Type B pancreatic cell (in vitro differentiated cells): Measurements from ENCODE around the gene FER. TPM values are rescaled to one million over a fixed set of nuclear protein-coding genes. Genes with fewer than 3 reads are reported as not detected.
A peak's percentile ranks its signal among the peaks of the same experiment; 100 is the strongest.
"Not testable (repeated sequence)": the region's sequence is repeated elsewhere in the genome, so short reads cannot be mapped to it uniquely, and the experiment has no call there.

Experiments
- DNase-seq: peaks from one replicate; pipeline ENCODE4 v3.0.0; 2021; ENCODE audit warnings: mixed read lengths; ENCODE audit not compliant: unreplicated experiment; ENCODE audit errors: extremely low spot score
- H3K27ac Mint-ChIP-seq: 2 replicates; pipeline ENCODE4 v1.8.0; 2021; ENCODE audit warnings: mild to moderate bottlenecking, mixed read lengths
- H3K27me3 Mint-ChIP-seq: 2 replicates; pipeline ENCODE4 v1.8.0; 2021; ENCODE audit warnings: mixed read lengths
- H3K36me3 Mint-ChIP-seq: 2 replicates; pipeline ENCODE4 v1.8.0; 2021; ENCODE audit warnings: mixed read lengths
- H3K4me1 Mint-ChIP-seq: one replicate; pipeline ENCODE4 v1.8.0; 2021; ENCODE audit warnings: mixed read lengths; ENCODE audit not compliant: unreplicated experiment
- H3K4me3 Mint-ChIP-seq: 2 replicates; pipeline ENCODE4 v1.8.0; 2021; ENCODE audit warnings: mild to moderate bottlenecking, mixed read lengths
- H3K9me3 Mint-ChIP-seq: 2 replicates; pipeline ENCODE4 v1.8.0; 2021; ENCODE audit warnings: mixed read lengths
- total RNA-seq: library from RNA; stranded (reverse); gene quantifications from 2 replicates; pipeline ENCODE4 v1.2.1, GENCODE V29; 2021; ENCODE audit warnings: low replicate concordance
- TF ChIP-seq, protein P1 (sequence below): fragments of 200-600 bp; sonication (generic); conservative IDR thresholded peaks from 2 replicates; pipeline ENCODE4 v1.5.0; 2021; ENCODE audit warnings: antibody characterized with exemption, mild to moderate bottlenecking

Gene FER
- total RNA-seq, 1 donor from 2014 or later: 29.7 TPM

DNA sequence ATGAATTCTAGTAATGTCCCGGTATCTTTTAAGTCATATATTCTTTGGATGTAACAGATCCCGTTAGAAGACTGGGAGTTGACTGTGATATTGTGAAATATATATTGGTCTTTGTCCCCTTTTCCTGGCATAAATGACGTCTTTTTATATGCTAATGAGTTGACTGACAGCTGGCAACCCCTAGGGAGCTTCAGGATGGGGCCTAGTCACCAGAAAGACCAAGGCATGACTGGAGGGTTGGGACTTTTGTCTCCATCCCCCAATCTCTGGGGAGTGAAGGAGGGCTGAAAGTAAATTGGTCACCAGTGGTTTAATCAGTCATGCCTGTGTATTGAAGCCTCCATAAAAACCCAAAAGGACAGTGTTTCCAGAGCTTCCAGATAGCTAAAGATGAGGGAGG is 420.5 kb downstream of the FER start:
- DNase-seq: no peak
- no peaks in the 10 kb centered on the region for H3K4me1 Mint-ChIP-seq
- H3K4me3 Mint-ChIP-seq: no peak overlapping the region
- no peak overlapping the region for H3K27ac Mint-ChIP-seq
- no peaks in the 10 kb centered on the region for H3K36me3 Mint-ChIP-seq
- H3K27me3 Mint-ChIP-seq: no peaks in the 10 kb centered on the region
- H3K9me3 Mint-ChIP-seq: no peaks in the 10 kb centered on the region
- TF ChIP-seq, protein P1, sequence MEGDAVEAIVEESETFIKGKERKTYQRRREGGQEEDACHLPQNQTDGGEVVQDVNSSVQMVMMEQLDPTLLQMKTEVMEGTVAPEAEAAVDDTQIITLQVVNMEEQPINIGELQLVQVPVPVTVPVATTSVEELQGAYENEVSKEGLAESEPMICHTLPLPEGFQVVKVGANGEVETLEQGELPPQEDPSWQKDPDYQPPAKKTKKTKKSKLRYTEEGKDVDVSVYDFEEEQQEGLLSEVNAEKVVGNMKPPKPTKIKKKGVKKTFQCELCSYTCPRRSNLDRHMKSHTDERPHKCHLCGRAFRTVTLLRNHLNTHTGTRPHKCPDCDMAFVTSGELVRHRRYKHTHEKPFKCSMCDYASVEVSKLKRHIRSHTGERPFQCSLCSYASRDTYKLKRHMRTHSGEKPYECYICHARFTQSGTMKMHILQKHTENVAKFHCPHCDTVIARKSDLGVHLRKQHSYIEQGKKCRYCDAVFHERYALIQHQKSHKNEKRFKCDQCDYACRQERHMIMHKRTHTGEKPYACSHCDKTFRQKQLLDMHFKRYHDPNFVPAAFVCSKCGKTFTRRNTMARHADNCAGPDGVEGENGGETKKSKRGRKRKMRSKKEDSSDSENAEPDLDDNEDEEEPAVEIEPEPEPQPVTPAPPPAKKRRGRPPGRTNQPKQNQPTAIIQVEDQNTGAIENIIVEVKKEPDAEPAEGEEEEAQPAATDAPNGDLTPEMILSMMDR: no peak

DNA sequence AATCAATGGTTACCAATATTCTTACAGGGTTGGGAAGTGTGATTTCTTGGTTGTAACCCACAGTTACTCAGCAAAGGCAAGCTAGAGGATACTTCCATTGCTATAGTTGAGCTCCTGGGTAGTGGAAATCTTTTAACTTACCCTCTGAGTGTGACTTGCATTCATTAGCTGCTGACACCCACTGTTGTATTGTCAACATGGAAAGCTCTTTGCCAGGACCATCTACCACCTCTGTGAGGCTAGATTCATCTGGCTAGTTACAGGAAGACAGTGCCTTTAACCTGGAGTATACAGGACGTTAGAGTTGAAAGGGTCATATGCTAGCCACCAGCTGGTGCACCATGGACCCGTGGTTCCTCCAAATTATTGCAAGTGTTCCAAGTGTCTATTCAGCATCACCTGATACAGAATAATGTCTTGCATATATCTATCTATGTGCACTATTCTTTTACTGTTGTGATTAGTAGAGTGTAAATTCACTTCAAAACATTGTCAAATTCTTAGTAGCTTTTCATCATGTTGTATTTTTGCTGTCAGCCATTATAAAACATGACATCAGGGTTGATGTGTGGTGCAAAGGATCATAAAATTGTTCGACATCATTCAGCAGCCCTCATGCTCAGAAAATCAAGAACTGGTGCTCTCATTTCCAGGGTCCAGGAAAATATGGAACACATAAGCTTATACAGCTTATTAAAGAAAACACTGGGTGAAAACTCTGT is 423.1 kb downstream of the FER start:
- H3K9me3 Mint-ChIP-seq: peaks cover 5% of the 10 kb centered on the region
- TF ChIP-seq, protein P1: no peak
- no peaks in the 10 kb centered on the region for H3K4me1 Mint-ChIP-seq
- H3K36me3 Mint-ChIP-seq: no peaks in the 10 kb centered on the region
- no peak overlapping the region for H3K27ac Mint-ChIP-seq
- DNase-seq: no peak
- no peak overlapping the region for H3K4me3 Mint-ChIP-seq
- no peaks in the 10 kb centered on the region for H3K27me3 Mint-ChIP-seq

DNA sequence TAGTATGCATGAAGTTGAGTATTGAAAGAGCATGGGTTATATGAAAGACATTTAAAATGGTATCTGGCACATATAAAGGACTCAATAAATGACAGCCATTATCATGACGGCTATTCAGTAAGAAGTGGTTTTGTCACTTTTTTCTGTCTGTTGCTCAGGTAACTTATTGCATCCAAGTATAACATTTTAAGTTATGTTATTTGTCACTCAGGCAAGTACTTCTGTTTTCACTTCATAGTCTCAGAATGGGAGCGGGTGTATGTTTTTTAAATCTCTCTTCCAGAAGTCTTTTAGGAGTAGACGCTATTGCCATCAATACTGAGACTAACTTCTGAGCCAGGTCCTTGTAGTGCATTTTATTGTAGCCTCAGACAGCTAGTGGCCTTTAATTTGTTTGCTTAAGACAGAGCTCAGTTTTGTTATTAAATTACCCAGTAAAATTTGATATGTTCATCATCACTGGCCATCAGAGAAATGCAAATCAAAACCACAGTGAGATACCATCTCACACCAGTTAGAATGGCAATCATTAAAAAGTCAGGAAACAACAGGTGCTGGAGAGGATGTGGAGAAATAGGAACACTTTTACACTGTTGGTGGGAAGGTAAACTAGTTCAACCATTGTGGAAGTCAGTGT is 423.9 kb downstream of the FER start:
- H3K4me3 Mint-ChIP-seq, H3K27me3 Mint-ChIP-seq, H3K9me3 Mint-ChIP-seq, H3K4me1 Mint-ChIP-seq, DNase-seq, H3K36me3 Mint-ChIP-seq, H3K27ac Mint-ChIP-seq: not testable (repeated sequence)

DNA sequence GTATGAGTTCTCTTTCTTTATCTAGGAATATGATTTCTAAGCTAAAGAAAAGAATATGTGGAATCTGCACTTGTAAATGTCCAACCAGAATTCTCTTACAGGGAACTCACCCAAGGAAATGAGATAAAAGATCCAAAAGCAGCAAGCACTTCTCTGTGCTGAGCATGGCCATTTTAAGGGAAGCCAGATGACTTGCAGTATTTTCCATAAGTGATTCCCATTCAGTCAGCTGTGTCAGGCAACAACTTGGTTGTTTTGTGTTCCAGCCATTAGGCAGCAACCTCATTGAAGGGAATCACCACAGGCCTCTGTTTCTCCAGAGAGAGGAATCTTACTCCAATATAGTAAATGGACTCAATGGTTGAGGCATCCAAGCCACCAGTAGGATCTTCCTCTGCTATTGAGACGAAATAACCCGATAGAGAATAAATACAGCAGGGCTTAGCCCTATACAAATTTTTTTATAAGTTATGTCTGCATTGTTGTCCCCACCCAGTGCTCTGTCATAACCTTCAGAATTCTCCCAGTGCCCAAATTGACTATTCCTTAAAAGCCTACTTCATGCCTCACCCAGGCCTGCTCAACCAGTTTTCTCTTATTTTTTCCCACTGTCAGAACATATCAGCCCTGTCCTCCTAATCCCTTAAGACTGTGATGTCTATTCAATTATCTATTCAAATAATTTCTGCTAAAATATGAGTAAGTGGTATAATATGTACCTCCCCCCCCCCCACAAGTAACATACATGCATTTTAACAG is 425.5 kb downstream of the FER start:
- Mint-ChIP-seq H3K36me3 (no peaks in the 10 kb centered on the region), H3K27me3 (no peaks in the 10 kb centered on the region), H3K27ac (peak overlapping the region; percentile 80), H3K4me1 (no peaks in the 10 kb centered on the region), H3K4me3 (peak overlapping the region; percentile 22), H3K9me3 (peaks cover 5% of the 10 kb centered on the region)
- TF ChIP-seq, protein P1: no peak
- no peak for DNase-seq

DNA sequence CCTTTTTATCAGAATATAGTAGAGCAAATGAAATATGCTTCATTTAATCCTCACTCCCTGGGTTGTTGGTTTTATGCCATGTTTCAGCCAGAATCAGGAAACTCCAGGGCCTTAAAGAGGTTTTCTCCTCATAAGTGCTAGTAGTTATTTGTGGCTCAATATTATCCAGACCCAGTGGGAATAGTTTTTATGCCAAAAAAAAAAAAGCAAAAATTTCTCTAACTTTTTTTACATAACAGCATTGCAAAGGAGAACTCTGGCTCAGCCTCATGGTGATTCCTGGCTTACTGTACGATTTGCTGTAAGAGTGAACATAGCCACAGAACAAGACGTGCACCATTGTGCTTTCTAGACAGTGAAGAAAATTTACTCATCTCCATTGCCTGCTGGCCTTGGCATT is 429.5 kb downstream of the FER start:
- Mint-ChIP-seq H3K36me3 (peaks cover 4% of the 10 kb centered on the region), H3K4me1 (no peaks in the 10 kb centered on the region), H3K4me3 (no peak overlapping the region), H3K27me3 (no peaks in the 10 kb centered on the region), H3K27ac (no peak overlapping the region), H3K9me3 (peaks cover 5% of the 10 kb centered on the region)
- no peak for DNase-seq
- TF ChIP-seq, protein P1: no peak

DNA sequence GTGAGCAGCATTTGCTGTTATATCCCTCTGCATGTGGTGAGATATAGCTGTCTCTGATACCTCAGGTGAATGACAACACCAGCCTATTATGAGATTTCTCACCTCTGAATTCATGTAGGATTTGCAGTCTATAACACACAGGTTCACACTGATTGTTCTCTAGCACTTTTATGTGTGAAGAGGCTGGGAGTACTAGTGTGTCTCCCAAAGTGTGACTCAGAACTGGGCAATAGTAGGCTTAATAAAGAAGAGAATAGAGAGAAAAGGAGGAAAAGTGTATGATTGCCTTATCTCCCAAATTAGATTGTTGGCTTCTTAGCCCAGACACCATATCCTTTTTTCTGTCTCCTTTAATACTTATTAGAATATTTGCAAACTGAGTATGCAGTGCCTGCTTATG is 430.1 kb downstream of the FER start:
- no peaks in the 10 kb centered on the region for H3K27me3 Mint-ChIP-seq
- TF ChIP-seq, protein P1: no peak
- no peak for DNase-seq
- H3K4me3 Mint-ChIP-seq: no peak overlapping the region
- H3K36me3 Mint-ChIP-seq: peaks cover 4% of the 10 kb centered on the region
- peaks cover 5% of the 10 kb centered on the region for H3K9me3 Mint-ChIP-seq
- no peak overlapping the region for H3K27ac Mint-ChIP-seq
- no peaks in the 10 kb centered on the region for H3K4me1 Mint-ChIP-seq
